Activated naive CD8-positive, alpha-beta T cell treated with anti-CD3 and anti-CD28 coated beads, Interleukin-2, amount 50 U/mL, for 16 hours (primary cell): Measurements from ENCODE around the gene GPR35.
"Not testable (repeated sequence)": the region's sequence is repeated elsewhere in the genome, so short reads cannot be mapped to it uniquely, and the experiment has no call there.

ENCODE experiments used
- DNase-seq: peaks from one replicate; pipeline ENCODE4 v3.0.0-alpha.2; 2020; ENCODE audit warnings: low read depth, low spot score

The GPR35 gene

GRCh38 chr2:240655931-240656886 lies 30.9 kb downstream of the GPR35 start:
- DNase-seq, result no peak

DNA sequence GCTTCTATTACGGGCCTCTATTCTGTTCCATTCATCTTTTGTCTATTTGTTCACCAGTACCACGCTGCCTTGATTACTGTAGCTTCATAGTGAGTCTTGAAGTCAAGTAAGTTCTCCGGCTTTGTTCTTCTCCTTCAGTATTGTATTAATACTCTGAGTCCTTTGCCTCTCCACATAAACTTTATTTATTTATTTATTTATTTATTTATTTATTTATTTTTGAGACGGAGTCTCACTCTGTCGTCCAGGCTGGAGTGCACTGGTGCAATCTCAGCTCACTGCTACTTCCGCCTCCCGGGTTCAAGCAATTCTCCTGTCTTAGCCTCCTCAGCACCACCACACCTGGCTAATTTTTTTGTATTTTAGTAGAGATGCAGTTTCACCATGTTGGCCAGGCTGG lies 34.6 kb downstream of the GPR35 start:
- not testable (repeated sequence) for DNase-seq

GRCh38 chr2:240662681-240663080 lies 37.4 kb downstream of the GPR35 start:
- no peak for DNase-seq

- DNase-seq, result no peak
Measured at GRCh38 chr2:240663546-240664190, 38.4 kb downstream of the GPR35 start.

DNA sequence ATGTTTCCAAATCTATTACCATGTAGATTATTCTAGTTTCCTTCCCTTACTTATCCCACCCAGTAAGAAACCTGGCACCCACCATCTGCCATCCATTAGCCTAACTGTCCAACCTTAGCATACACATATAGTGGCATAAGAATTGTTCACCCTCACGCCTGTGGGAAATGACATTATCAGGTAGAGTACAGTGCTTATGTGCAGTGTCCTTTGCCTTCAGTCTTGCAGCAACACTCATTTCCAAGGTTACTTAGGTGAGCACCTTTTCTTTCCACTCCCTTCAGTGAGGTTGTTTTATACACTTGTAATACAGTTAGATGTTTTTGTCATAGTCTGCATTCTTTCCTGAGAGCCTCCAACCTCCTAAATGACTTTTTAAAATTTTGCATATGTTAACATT lies 39.3 kb downstream of the GPR35 start:
- DNase-seq, result no peak

DNA sequence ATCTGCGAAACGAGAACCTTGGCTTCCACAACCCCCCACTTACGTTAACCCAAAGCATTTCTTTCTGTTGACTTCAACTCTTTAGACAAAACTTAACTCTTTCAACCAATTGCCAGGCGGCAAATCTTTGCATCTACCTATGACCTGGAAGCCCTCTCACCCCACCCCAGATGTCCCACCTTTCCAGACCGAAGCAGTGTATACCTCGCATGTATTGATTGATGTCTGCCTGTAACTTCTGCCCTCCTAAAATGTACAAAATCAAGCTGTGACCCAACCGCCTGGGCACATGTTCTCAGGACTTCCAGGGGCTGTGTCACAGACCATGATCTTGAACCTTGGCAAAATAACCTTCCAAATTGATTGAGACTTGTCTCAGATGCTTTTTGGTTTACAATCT lies 45.1 kb downstream of the GPR35 start:
- no peak for DNase-seq

DNA sequence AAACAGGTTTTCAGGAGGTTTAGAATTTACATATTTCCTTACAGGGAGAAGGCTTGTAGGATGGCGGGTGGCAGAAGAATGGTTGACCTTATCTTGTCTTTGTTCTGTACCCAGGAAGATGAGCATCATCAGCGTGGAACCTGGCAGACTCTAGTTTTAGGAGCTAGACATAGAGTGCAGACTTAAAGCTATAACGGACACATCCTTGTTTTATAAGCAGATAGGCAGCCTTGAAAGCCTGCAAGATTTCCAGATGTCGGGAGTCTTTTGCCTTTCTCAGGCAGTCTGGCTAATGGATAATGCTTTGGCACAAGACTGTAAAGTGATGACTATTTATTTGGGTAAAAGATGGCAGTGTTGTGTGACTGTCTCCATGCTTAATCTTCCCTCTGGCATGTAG lies 45.7 kb downstream of the GPR35 start:
- DNase-seq, result no peak

DNA sequence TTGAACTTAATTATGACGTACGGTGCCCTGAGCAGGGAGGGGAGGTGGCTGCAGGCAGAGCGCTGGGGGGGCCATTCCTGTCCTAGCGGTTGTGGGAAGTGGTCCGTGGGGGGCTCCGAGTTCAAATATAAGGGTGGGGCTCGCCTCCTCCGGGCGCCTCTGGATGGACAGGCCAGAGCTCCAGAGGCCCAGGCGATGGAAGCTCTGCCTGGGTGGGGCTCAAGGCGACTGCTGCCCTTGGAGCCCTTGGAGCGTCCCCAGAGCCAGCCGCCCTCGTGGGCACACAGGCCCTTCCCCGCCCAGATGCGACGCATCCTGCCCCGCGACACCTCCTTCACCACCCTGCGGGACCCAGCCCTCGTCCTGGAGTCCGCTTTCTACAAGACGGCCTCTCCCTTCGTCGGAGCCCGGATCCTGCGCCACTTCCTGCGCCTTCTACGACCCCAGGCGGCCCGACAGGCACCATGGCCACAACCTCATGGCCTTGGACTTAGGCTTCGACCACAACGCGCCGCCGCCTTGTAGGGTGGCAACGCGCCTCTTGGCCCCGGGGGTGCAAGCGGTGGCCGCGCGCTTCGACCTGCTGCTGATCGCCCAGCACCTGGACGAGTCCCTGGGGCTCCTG lies 46.9 kb downstream of the GPR35 start:
- DNase-seq, result no peak

GRCh38 chr2:240672701-240673190 lies 47.5 kb downstream of the GPR35 start:
- no peak for DNase-seq

DNA sequence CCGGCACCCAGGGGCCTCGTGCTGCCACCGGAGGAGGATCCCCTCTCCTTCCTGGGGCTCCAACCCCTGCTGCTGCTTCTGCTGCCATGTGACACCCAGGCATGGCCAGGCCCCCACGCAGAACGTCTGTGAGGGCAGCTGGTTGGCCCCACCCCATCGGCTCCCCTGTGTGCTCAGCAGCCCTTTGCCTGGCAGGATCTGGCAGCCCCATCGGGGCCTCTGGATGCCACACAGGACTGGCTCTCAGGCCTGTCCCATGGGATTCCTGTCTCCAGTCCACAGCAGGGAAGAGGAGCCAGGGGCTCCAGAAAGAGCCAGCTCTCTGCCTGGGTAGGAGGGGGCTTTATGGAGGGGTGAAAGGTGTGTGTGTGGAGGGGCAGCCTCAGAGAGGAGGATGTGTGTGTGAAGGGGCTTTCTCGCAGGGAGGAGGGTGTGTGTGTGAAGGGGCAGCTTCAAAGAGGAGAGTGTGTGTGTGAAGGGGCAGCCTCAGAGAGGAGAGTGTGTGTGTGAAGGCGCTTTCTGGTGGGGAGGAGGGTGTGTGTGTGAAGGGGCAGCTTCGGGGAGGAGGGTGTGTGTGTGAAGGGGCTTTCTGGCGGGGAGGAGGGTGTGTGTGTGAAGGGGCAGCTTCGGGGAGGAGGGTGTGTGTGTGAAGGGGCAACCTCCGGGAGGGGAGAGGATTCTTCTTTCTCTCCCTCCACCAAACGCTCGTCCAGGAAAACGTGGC lies 49.3 kb downstream of the GPR35 start:
- not testable (repeated sequence) for DNase-seq

GRCh38 chr2:240675345-240675744 lies 50.1 kb downstream of the GPR35 start:
- DNase-seq, result not testable (repeated sequence)

GRCh38 chr2:240678043-240678442 lies 52.8 kb downstream of the GPR35 start:
- DNase-seq, result not testable (repeated sequence)

GRCh38 chr2:240678909-240679308 lies 53.6 kb downstream of the GPR35 start:
- not testable (repeated sequence) for DNase-seq

DNA sequence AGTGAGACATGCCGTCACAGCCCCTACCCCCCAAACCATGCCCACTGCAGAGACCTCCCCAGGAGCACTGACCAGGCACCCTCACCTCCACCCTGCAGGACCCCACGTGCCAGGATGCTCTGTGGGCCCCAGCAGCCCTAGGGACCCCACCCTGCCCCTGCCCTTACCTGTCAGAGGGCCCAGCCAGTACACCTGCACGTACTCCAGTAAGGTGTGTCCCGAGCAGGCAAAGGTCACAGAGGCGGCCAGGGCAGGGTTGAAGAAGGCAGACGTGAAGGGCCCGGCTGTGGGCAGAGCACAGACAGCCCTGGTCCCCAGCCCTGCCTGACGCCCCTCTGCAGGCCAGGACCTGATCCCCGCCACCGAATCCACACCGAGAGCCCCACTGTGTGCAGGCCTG lies 54.9 kb downstream of the GPR35 start:
- DNase-seq, result not testable (repeated sequence)
